Common myeloid progenitor, CD34-positive (primary cell): ENCODE data around the gene CDH23.
A peak's percentile ranks its signal among the peaks of the same experiment; 100 is the strongest.

Source experiments
- CTCF ChIA-PET: fragments of 350-600 bp; sonication (Branson Sonifier 250); formaldehyde crosslinking; loops from one replicate; lab custom pipeline; 2021; ENCODE audit warnings: antibody characterized with exemption; lab: Charles Lee
- POLR2A ChIA-PET: fragments of 350-600 bp; sonication (Branson Sonifier 250); formaldehyde crosslinking; loops from one replicate; lab custom pipeline; 2021; ENCODE audit warnings: antibody characterized with exemption; lab: Charles Lee
- DNase-seq, 3 donors: peaks; one replicate each; pipeline versions ENCODE4 v3.0.0 to v3.0.0-alpha.2; 2013
- H3K27ac ChIP-seq, 2 experiments: 1 replicate in 1 of 2; 2 replicates in 1 of 2; pipeline ENCODE4 v1.7.0; 2013; ENCODE audit warnings: inconsistent platforms in 2 of 2, low read length in 2 of 2, mild to moderate bottlenecking in 2 of 2, low read depth in 1 of 2, moderate library complexity in 1 of 2; ENCODE audit not compliant: severe bottlenecking in 2 of 2, insufficient read depth in 1 of 2, poor library complexity in 1 of 2
- H3K27me3 ChIP-seq, 5 experiments: replicated peaks in 2 of 5; 1 replicate in 3 of 5; 2 replicates in 2 of 5; pipeline versions ENCODE4 v1.6.1 to v1.7.0; 2013; ENCODE audit warnings: low read length in 4 of 5, mild to moderate bottlenecking in 2 of 5, moderate library complexity in 2 of 5, inconsistent platforms in 1 of 5; ENCODE audit not compliant: insufficient read depth in 5 of 5, control insufficient read depth in 4 of 5
- H3K36me3 ChIP-seq, 4 experiments: 1 replicate in 2 of 4; 2 replicates in 2 of 4; pipeline versions ENCODE4 v1.6.1 to v1.7.0; 2013; ENCODE audit warnings: low read length in 3 of 4, control low read depth in 1 of 4, mild to moderate bottlenecking in 1 of 4; ENCODE audit not compliant: control insufficient read depth in 4 of 4, insufficient read depth in 4 of 4
- H3K4me1 ChIP-seq, 4 experiments: 1 replicate in 3 of 4; 2 replicates in 1 of 4; pipeline versions ENCODE4 v1.6.1 to v1.7.1; 2013; ENCODE audit warnings: low read length in 3 of 4, mild to moderate bottlenecking in 3 of 4, control low read depth in 1 of 4, inconsistent platforms in 1 of 4, moderate library complexity in 1 of 4; ENCODE audit not compliant: control insufficient read depth in 4 of 4, insufficient read depth in 4 of 4; ENCODE audit errors: control extremely low read depth in 1 of 4
- H3K4me3 ChIP-seq, 7 experiments: 1 replicate in 4 of 7; 2 replicates in 3 of 7; pipeline versions ENCODE4 v1.5.1 to v1.7.0; 2013; ENCODE audit warnings: mild to moderate bottlenecking in 7 of 7, low read length in 6 of 7, moderate library complexity in 6 of 7, inconsistent platforms in 2 of 7, low read depth in 2 of 7, control low read depth in 1 of 7; ENCODE audit not compliant: insufficient read depth in 4 of 7, control insufficient read depth in 1 of 7; ENCODE audit errors: extremely low read depth in 1 of 7
- H3K9me3 ChIP-seq, 5 experiments: 1 replicate in 4 of 5; 2 replicates in 1 of 5; pipeline versions ENCODE4 v1.6.1 to v1.7.1; 2013; ENCODE audit warnings: low read length in 4 of 5, mild to moderate bottlenecking in 2 of 5, inconsistent platforms in 1 of 5, low read depth in 1 of 5, moderate library complexity in 1 of 5; ENCODE audit not compliant: control insufficient read depth in 4 of 5, insufficient read depth in 2 of 5; ENCODE audit errors: control extremely low read depth in 1 of 5
- WGBS: methylation state at CpG from one replicate; pipeline ENCODE4 v1.1.5; 2013; ENCODE audit not compliant: insufficient coverage; 5-methylcytosine and 5-hydroxymethylcytosine counted together

CDH23 gene

DNA sequence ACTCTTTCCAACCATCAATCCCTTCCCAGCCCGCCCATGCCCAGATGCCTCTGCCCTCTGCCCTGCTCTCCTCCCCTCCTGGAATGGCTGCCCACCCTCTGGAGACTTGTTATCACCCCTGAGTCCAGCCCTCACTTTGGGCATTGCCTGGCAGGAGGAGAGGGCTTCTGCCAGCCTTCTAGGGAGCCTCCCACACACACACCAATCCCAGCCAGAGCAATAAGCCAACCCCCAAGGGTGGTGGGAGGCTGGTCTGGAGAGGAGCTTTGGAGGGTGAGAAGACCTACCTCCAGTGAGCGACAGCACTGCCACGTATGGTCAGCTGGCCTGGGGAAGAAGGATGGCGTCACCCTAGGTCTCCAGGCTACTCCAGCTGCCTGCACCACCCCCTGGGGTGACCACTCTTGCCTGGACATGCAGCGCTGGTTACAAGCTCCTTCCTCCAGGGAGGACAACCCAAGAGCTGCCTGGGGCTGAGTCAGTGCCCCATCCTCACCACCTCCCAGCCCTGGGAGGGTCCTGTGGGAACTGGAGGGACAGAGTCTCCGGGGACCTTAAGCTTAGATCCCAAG, 314.4 kb downstream of the CDH23 start:
- DNase-seq: no peak
- Histone ChIP-seq H3K27ac (no peak overlapping the region), H3K9me3 (no peaks in the 10 kb centered on the region), H3K27me3 (no peaks in the 10 kb centered on the region), H3K4me3 (no peak overlapping the region), H3K36me3 (no peaks in the 10 kb centered on the region), H3K4me1 (peaks cover 7 to 73% (median 44%) of the 10 kb centered on the region in 4 experiments)
- CTCF ChIA-PET: interaction anchor here (1.0 to 6.2 kb wide), 14 partner anchors 10 to 395 kb away, joined by 3 to 41 read pairs (median 6); partner anchors contain the start of gene VSIR
- 92% methylated on average over 4 of the region's 6 CpGs for WGBS
- POLR2A ChIA-PET: no interaction called here

- Histone ChIP-seq H3K4me1 (peaks cover 7 to 73% (median 44%) of the 10 kb centered on the region in 4 experiments), H3K9me3 (no peaks in the 10 kb centered on the region), H3K4me3 (no peak overlapping the region), H3K27me3 (no peaks in the 10 kb centered on the region), H3K27ac (no peak overlapping the region), H3K36me3 (no peaks in the 10 kb centered on the region)
- CTCF ChIA-PET: interaction anchor here (0.8 to 6.2 kb wide), 16 partner anchors 9 to 396 kb away, joined by 3 to 41 read pairs (median 5); partner anchors contain the start of gene VSIR
- WGBS: 100% methylated on average over 2 of the region's 2 CpGs
- POLR2A ChIA-PET: interaction anchor here (1.3 kb wide), 1 partner anchor 55 kb away, joined by 4 read pairs; no protein-coding TSS in a partner anchor
- no peak for DNase-seq
Measured at GRCh38 chr10:71712170-71712569, 315.4 kb downstream of the CDH23 start.

DNA sequence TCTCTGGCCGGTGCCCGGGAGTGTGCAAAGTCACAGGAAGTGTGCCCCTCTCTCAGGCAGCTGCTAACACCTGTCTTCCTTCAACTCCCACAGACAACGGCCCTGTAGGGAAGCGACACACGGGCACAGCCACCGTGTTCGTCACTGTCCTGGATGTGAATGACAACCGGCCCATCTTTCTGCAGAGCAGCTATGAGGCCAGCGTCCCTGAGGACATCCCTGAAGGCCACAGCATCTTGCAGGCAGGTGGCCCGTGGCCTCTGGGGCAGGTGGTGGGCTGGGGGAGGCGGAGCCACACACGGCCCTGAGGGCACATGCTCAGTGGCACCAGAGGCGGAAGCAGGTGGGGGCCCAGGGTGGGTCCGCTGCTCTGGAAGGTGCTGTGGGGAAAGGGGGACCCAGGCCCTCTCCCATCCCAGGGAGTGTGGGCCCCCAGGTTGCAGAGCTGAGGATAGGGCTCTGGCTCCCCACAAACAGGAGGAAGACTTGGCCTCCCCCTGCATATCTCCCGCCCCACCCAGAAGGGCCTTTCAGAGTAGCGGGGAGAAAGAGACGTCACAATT, 315.9 kb downstream of the CDH23 start:
- Histone ChIP-seq H3K27ac (no peak overlapping the region), H3K9me3 (no peaks in the 10 kb centered on the region), H3K27me3 (no peaks in the 10 kb centered on the region), H3K4me1 (peaks cover 7 to 76% (median 44%) of the 10 kb centered on the region in 4 experiments), H3K4me3 (no peak overlapping the region), H3K36me3 (no peaks in the 10 kb centered on the region)
- WGBS: 59% methylated on average over 14 of the region's 17 CpGs
- CTCF ChIA-PET: interaction anchor here (0.7 to 6.2 kb wide), 13 partner anchors 10 to 100 kb away, joined by 3 to 41 read pairs (median 4); partner anchors contain the start of gene VSIR
- POLR2A ChIA-PET: interaction anchor here (1.3 kb wide), 1 partner anchor 54 kb away, joined by 4 read pairs; no protein-coding TSS in a partner anchor
- no peak for DNase-seq

GRCh38 chr10:71713135-71714030, 316.7 kb downstream of the CDH23 start:
- H3K36me3 ChIP-seq: no peaks in the 10 kb centered on the region

DNA sequence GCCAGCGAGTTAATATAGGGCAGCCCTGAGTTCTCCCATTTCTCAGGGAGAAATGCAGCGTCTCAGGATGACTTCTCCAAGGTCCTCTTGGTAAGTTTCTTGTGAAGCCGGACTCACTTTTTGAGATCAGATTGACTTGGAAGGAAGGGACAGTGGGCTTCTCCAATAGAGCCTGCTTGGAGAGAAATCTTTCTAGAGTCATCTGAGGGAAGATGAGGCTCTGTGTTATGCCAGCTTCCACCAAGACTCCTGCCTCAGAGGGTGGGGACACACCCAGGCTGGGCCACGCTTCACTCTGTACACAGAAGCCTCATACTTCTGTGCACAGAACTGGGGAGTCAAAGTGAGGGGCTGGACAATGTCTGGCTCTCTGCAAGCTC, 317.3 kb downstream of the CDH23 start:
- CTCF ChIA-PET: interaction anchor here (0.9 to 6.2 kb wide), 11 partner anchors 8 to 401 kb away, joined by 3 to 41 read pairs (median 4); partner anchors contain the start of gene VSIR
- Histone ChIP-seq H3K4me3 (peak overlapping the region in 3 of 7 experiments; percentile 3 to 19 (median 12)), H3K4me1 (peaks cover 7 to 63% (median 38%) of the 10 kb centered on the region in 4 experiments), H3K27me3 (no peaks in the 10 kb centered on the region), H3K36me3 (no peaks in the 10 kb centered on the region), H3K9me3 (no peaks in the 10 kb centered on the region), H3K27ac (peak overlapping the region in 1 of 2 experiments; percentile 52)
- no peak for DNase-seq
- 91% methylated on average over 3 of the region's 4 CpGs for WGBS
- POLR2A ChIA-PET: no interaction called here

More at GRCh38 chr10:71713135-71714030, 316.7 kb downstream of the CDH23 start:
- POLR2A ChIA-PET: interaction anchor here (0.6 to 1.3 kb wide), 2 partner anchors 26 to 53 kb away, joined by 3 to 4 read pairs; no protein-coding TSS in a partner anchor
- DNase-seq: peak in 2 of 3 donors; percentile 67 to 73
- 65% methylated on average over 9 of the region's 12 CpGs for WGBS
- Histone ChIP-seq H3K4me1 (peaks cover 7 to 69% (median 40%) of the 10 kb centered on the region in 4 experiments), H3K4me3 (peak overlapping the region in 2 of 7 experiments; percentile 3 to 19), H3K9me3 (no peaks in the 10 kb centered on the region), H3K27me3 (no peaks in the 10 kb centered on the region), H3K27ac (peak overlapping the region in 1 of 2 experiments; percentile 52)
- CTCF ChIA-PET: interaction anchor here (0.7 to 6.2 kb wide), 14 partner anchors 11 to 400 kb away, joined by 3 to 41 read pairs (median 4); partner anchors contain the start of gene VSIR

- H3K4me1 ChIP-seq: peaks cover 7 to 59% (median 37%) of the 10 kb centered on the region in 4 experiments
- no peaks in the 10 kb centered on the region for H3K27me3 ChIP-seq
- 91% methylated on average over 4 of the region's 5 CpGs for WGBS
- ChIA-PET POLR2A (no interaction called here), CTCF (interaction anchor here (0.9 to 6.2 kb wide), 7 partner anchors 8 to 401 kb away, joined by 3 to 41 read pairs (median 4); partner anchors contain the start of gene VSIR)
- no peaks in the 10 kb centered on the region for H3K36me3 ChIP-seq
- H3K9me3 ChIP-seq: no peaks in the 10 kb centered on the region
- peak overlapping the region in 1 of 7 experiments; percentile 15 for H3K4me3 ChIP-seq
- H3K27ac ChIP-seq: peak overlapping the region in 1 of 2 experiments; percentile 52
- DNase-seq: no peak
Measured at GRCh38 chr10:71714592-71714991, 317.9 kb downstream of the CDH23 start.
